Right ventricle myocardium inferior (tissue), 1 donor: Measurements from ENCODE around the gene TBX10. TPM values are rescaled to one million over a fixed set of nuclear protein-coding genes. Genes with fewer than 3 reads are reported as not detected.
"Not testable (repeated sequence)": the region's sequence is repeated elsewhere in the genome, so short reads cannot be mapped to it uniquely, and the experiment has no call there.

Source experiments
- ATAC-seq: fragments of 200-7000 bp; cut with Tn5 transposase; one replicate; pipeline ENCODE4 v1.9.1; 2020; ENCODE audit warnings: mild to moderate bottlenecking, moderate library complexity
- DNase-seq: peaks from one replicate; pipeline ENCODE4 v3.0.0; 2021; ENCODE audit errors: missing footprints
- intact Hi-C: fragments of 100-400 bp; cut with DNase I; formaldehyde crosslinking; loops from one replicate; pipeline ENCODE4 v1.11.0; 2022
- total RNA-seq: library from RNA; stranded (reverse); fragmentation: NEBNext Ultra II Directional; extraction: Animal tissue kit (Norgen Biotek cat#: 25700); gene quantifications from one replicate; pipeline ENCODE4 v1.2.1, GENCODE V29; 2021
- donor health status: DM: no; HTN: yes; CAD: no; lungs with severe emphysema.

The TBX10 gene
- total RNA-seq, 1 donor from 2014 or later, result 0.41 TPM

GRCh38 chr11:67592880-67593564 lies 46.5 kb downstream of the TBX10 start:
- intact Hi-C loops, result no loop called here
- DNase-seq, result no peak
- ATAC-seq, result no peak

GRCh38 chr11:67588899-67589415 lies 50.6 kb downstream of the TBX10 start:
- DNase-seq, intact Hi-C loops, ATAC-seq: not testable (repeated sequence)

GRCh38 chr11:67588136-67588503 lies 51.4 kb downstream of the TBX10 start:
- DNase-seq, result no peak
- intact Hi-C loops, result no loop called here

GRCh38 chr11:67586568-67587250 lies 52.9 kb downstream of the TBX10 start:
- intact Hi-C loops, result no loop called here
- no peak for ATAC-seq
- no peak for DNase-seq

More at GRCh38 chr11:67588136-67588503, 51.4 kb downstream of the TBX10 start:
- no peak for ATAC-seq

GRCh38 chr11:67585911-67586310 lies 53.7 kb downstream of the TBX10 start:
- intact Hi-C loops, result no loop called here
- ATAC-seq (no peak), DNase-seq (no peak)

GRCh38 chr11:67584881-67585873 lies 54.4 kb downstream of the TBX10 start:
- intact Hi-C loops, result loop anchor here (1.0 kb wide), 1 partner anchor 21 kb away; the partner anchor contains the start of gene NDUFV1
- ATAC-seq (no peak), DNase-seq (no peak)

- ATAC-seq (peak; percentile 78), DNase-seq (peak; percentile 88)
- intact Hi-C loops, result loop anchor here (1.0 kb wide), 1 partner anchor 22 kb away; the partner anchor contains the start of gene NDUFV1
These were observed 55.2 kb downstream of the TBX10 start for GRCh38 chr11:67584205-67584880.

GRCh38 chr11:67583247-67584204 lies 56.0 kb downstream of the TBX10 start, which contains the start of gene GSTP1:
Gene GSTP1, plus strand, starts transcription at chr11:67583812. Its CDS starts 32 bp downstream, at chr11:67583844.
- peak; percentile 97 for DNase-seq
- peak; percentile 98 for ATAC-seq

GRCh38 chr11:67582011-67582410 lies 57.6 kb downstream of the TBX10 start:
- intact Hi-C loops, result no loop called here
- no peak for ATAC-seq
- DNase-seq, result no peak

More at GRCh38 chr11:67583247-67584204, 56.0 kb downstream of the TBX10 start, which contains the start of gene GSTP1:
- intact Hi-C loops, result loop anchor here (1.0 kb wide), 2 partner anchors 23 to 182 kb away; partner anchors contain the start of genes NDUFV1 and PPP1CA

GRCh38 chr11:67581469-67581868 lies 58.1 kb downstream of the TBX10 start:
- ATAC-seq, result no peak
- DNase-seq, result no peak
- intact Hi-C loops, result no loop called here

Other genes starting within 250 kb of the TBX10 start
- gene RAD9A, start 247.8 kb downstream of the TBX10 start, total RNA-seq, result 6.9 TPM
- 112 TPM for gene PPP1CA, start 237.9 kb downstream of the TBX10 start, total RNA-seq
- gene TBC1D10C, start 235.7 kb downstream of the TBX10 start, total RNA-seq, result 1.3 TPM
- 14.1 TPM for gene CARNS1, start 224.1 kb downstream of the TBX10 start, total RNA-seq
- 27.8 TPM for gene RPS6KB2, start 211.3 kb downstream of the TBX10 start, total RNA-seq
- gene PTPRCAP, start 202.1 kb downstream of the TBX10 start, total RNA-seq, result 1.7 TPM
- 26.6 TPM for gene CORO1B, start 196.3 kb downstream of the TBX10 start, total RNA-seq
- not detected for gene GPR152, start 187.0 kb downstream of the TBX10 start, total RNA-seq
- 1.1 TPM for gene CABP4, start 184.4 kb downstream of the TBX10 start, total RNA-seq
- gene TMEM134, start 170.5 kb downstream of the TBX10 start, total RNA-seq, result 85.3 TPM
- gene AIP, start 156.7 kb downstream of the TBX10 start, total RNA-seq, result 57.4 TPM
- gene PITPNM1, start 134.4 kb downstream of the TBX10 start, total RNA-seq, result 42.6 TPM
- 67.3 TPM for gene CDK2AP2, start 131.6 kb downstream of the TBX10 start, total RNA-seq
- gene CABP2, start 116.3 kb downstream of the TBX10 start, total RNA-seq, result not detected
- gene GSTP1, start 56.0 kb downstream of the TBX10 start, total RNA-seq, result 393 TPM
- gene NDUFV1, start 32.8 kb downstream of the TBX10 start, total RNA-seq, result 724 TPM
- 104 TPM for gene NUDT8, start 9.8 kb downstream of the TBX10 start, total RNA-seq
- gene ACY3, start 11.0 kb upstream of the TBX10 start, total RNA-seq, result not detected
- gene ALDH3B2, start 34.9 kb upstream of the TBX10 start, total RNA-seq, result not detected